Activated CD4-positive, alpha-beta T cell treated with anti-CD3 and anti-CD28 coated beads, Interleukin-2, amount 10 ng/mL, durations not matched to agents 24 days and 14 days (primary cell): ENCODE results near the gene BMP3. TPM values are rescaled to one million over a fixed set of nuclear protein-coding genes. Genes with fewer than 3 reads are reported as not detected.
A peak's percentile ranks its signal among the peaks of the same experiment; 100 is the strongest.
"Not testable (repeated sequence)": the region's sequence is repeated elsewhere in the genome, so short reads cannot be mapped to it uniquely, and the experiment has no call there.

ENCODE experiments used
- DNase-seq: peaks from one replicate; pipeline ENCODE4 v3.0.0; 2022
- H3K27ac Mint-ChIP-seq: one replicate; pipeline ENCODE4 v1.8.0; 2022; ENCODE audit warnings: mild to moderate bottlenecking, mixed read lengths
- H3K27me3 Mint-ChIP-seq: one replicate; pipeline ENCODE4 v1.8.0; 2022; ENCODE audit warnings: mixed read lengths
- H3K36me3 Mint-ChIP-seq: one replicate; pipeline ENCODE4 v1.8.0; 2022; ENCODE audit warnings: low read depth, mild to moderate bottlenecking, mixed read lengths
- H3K4me1 Mint-ChIP-seq: one replicate; pipeline ENCODE4 v1.8.0; 2021; ENCODE audit warnings: mixed read lengths
- H3K4me3 Mint-ChIP-seq: one replicate; pipeline ENCODE4 v1.8.0; 2022; ENCODE audit warnings: mild to moderate bottlenecking, moderate library complexity, mixed read lengths
- H3K9me3 Mint-ChIP-seq: one replicate; pipeline ENCODE4 v1.8.0; 2021; ENCODE audit warnings: mixed read lengths
- intact Hi-C: fragments of 100-400 bp; cut with micrococcal nuclease; formaldehyde crosslinking; loops from one replicate; pipeline ENCODE4 v1.15.1; 2023
- total RNA-seq: library from RNA; stranded (reverse); gene quantifications from 2 replicates; pipeline ENCODE4 v1.2.3, GENCODE V29; 2022

Gene BMP3
- total RNA-seq: not detected in 2 replicates

DNA sequence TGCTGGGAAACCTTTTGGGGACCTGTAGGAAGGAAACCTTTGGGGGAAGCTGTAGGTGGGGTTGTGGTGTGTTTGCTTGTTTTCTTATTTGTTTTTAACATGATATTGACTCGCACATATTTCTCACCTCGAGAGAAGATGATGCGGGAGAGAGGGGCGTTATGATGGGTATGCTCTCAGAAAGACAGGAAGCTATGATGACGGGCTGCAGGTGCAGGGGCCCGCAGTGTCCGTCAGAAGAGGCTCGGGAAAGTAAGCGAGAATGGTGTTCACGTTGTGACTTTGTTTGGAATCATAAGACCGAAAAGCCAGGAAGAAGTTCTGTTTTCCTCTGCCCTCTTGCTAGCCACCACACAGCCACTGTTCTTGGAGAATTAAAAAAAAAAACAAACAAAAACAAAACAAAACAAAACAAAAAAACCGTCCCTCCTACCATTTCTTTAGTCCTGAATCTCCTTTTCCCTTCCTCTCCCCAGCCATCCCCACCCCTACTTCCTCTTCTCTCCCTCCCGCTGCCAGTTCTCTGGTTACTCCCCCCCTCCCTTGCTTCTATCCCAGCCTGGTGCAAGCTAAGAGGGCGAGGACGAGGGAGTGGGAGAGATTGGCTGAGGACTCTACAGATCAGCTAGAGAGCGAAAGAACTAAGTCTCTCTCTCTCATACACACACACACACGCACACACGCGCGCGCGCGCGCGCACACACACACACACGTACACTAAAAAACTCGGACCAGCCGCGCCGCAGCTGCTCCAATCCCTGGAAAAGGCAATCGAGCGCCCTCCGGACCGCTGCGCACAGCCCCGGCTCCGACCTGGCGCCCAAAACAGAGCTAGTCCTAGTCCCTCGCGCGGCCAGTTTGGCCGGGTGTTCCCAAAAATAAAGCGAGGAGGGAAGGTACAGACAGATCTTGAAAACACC, at the start of gene BMP3:
BMP3 (plus strand) TSS at position 648 of the 920 bp plus-strand sequence. CDS start 577 bp downstream, outside the sequence.
- Mint-ChIP-seq H3K36me3 (peaks cover 3% of the 10 kb centered on the region), H3K27me3 (peaks cover 67% of the 10 kb centered on the region), H3K4me3 (peak within 1 kb of the TSS; percentile 66), H3K4me1 (peaks cover 9% of the 10 kb centered on the region), H3K9me3 (no peaks in the 10 kb centered on the region), H3K27ac (no peak within 1 kb of the TSS)
- intact Hi-C loops: no loop called here
- DNase-seq: no peak

DNA sequence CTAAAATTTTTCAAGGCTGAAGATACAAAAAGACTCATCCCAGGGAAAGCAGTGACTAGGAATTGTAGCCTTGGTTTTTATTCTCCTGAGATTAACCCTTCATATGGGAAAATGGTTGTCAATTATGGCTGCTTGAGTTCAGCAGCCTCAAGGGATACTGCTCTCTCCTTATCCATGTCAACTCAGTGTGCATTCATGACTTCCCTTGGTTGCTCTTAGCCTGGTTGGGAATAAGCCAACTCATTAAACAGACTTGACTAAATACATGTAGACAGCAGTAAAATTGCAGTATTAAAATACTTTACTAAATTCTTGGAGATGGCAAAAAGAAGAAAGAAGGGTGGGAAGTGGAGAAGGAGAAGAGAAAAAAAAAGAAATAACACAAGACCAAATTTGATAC, 44.5 kb upstream of the BMP3 start:
- Mint-ChIP-seq H3K9me3 (no peaks in the 10 kb centered on the region), H3K27ac (no peak overlapping the region), H3K4me3 (no peak overlapping the region), H3K27me3 (peaks cover 4% of the 10 kb centered on the region), H3K36me3 (no peaks in the 10 kb centered on the region), H3K4me1 (no peaks in the 10 kb centered on the region)
- DNase-seq: no peak
- intact Hi-C loops: no loop called here

DNA sequence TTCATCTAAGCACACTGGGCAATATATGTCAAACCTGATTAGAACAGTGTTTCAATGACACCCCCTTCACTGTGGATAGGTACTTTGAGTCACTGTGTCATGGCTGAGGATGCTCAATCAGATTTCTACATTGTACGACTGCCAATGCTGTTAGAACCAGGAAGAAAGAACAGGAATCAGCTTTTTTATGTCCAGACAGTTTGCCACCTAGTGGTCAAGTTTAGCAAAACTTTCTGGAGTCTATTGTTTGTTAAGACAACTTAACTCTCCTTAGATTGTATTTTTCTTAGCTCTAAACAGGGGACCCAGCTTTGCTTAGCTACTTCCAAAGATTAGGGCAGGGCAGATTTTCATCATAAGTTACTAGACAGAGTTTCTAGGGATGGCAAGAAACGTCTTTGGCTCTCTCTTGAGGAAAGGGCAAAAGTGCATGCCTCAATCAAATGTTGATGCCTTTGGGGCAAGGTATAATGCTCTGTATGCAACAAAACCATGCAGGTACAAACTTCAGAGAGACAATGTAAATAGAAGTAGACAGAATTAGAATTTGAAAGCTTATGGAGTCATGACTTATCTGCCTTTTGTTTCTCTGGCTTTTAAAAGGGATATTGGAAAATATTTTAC, 40.5 kb upstream of the BMP3 start:
- no peaks in the 10 kb centered on the region for H3K36me3 Mint-ChIP-seq
- no peaks in the 10 kb centered on the region for H3K4me1 Mint-ChIP-seq
- H3K27me3 Mint-ChIP-seq: peaks cover 4% of the 10 kb centered on the region
- H3K27ac Mint-ChIP-seq: no peak overlapping the region
- intact Hi-C loops: loop anchor here (1.0 kb wide), 1 partner anchor 628 kb away; no protein-coding TSS in a partner anchor
- peak; percentile 72 for DNase-seq
- no peaks in the 10 kb centered on the region for H3K9me3 Mint-ChIP-seq
- no peak overlapping the region for H3K4me3 Mint-ChIP-seq

- Mint-ChIP-seq H3K36me3 (no peaks in the 10 kb centered on the region), H3K27me3 (peaks cover 4% of the 10 kb centered on the region), H3K4me1 (no peaks in the 10 kb centered on the region), H3K27ac (no peak overlapping the region), H3K9me3 (no peaks in the 10 kb centered on the region), H3K4me3 (no peak overlapping the region)
- intact Hi-C loops: loop anchor here (1.0 kb wide), 1 partner anchor 629 kb away; no protein-coding TSS in a partner anchor
- no peak for DNase-seq
Observed at GRCh38 chr4:80990851-80991250, 39.7 kb upstream of the BMP3 start.

- Mint-ChIP-seq H3K4me3 (no peak overlapping the region), H3K27me3 (no peaks in the 10 kb centered on the region), H3K27ac (no peak overlapping the region), H3K9me3 (no peaks in the 10 kb centered on the region), H3K36me3 (no peaks in the 10 kb centered on the region), H3K4me1 (no peaks in the 10 kb centered on the region)
- intact Hi-C loops: no loop called here
- DNase-seq: no peak
Observed at GRCh38 chr4:80999943-81000342, 30.6 kb upstream of the BMP3 start.

DNA sequence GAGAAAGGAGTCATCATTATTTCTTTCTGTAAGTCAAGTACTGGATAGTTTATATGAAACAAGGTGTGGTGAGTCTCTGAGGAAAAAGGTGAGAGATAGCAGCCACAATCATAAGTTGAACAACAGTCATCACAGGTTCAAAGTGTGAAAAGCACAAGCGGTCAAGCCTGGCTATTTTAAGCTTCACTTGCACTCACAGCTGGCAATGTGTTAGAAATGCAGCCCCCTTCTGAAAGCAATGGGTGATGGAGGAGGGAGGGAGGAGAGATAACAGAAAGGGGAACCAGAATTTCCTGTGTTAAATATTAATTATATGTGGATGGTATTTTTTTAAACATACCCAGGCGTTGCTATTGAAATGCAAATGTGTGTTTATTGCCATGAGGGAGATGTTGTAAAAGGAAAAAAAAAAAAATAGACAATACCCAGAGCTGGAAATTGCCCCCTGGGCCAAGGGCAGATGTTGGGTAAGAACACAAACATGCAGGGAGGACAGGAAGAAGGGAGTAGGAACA, 26.9 kb upstream of the BMP3 start:
- no peak overlapping the region for H3K27ac Mint-ChIP-seq
- intact Hi-C loops: no loop called here
- no peak for DNase-seq
- H3K4me1 Mint-ChIP-seq: no peaks in the 10 kb centered on the region
- no peaks in the 10 kb centered on the region for H3K36me3 Mint-ChIP-seq
- no peaks in the 10 kb centered on the region for H3K27me3 Mint-ChIP-seq
- H3K4me3 Mint-ChIP-seq: no peak overlapping the region
- peaks cover 4% of the 10 kb centered on the region for H3K9me3 Mint-ChIP-seq

- no peaks in the 10 kb centered on the region for H3K36me3 Mint-ChIP-seq
- no peaks in the 10 kb centered on the region for H3K4me1 Mint-ChIP-seq
- no peaks in the 10 kb centered on the region for H3K27me3 Mint-ChIP-seq
- peaks cover 4% of the 10 kb centered on the region for H3K9me3 Mint-ChIP-seq
- no peak overlapping the region for H3K27ac Mint-ChIP-seq
- DNase-seq: no peak
- intact Hi-C loops: no loop called here
- no peak overlapping the region for H3K4me3 Mint-ChIP-seq
Observed at GRCh38 chr4:81007417-81007816, 23.1 kb upstream of the BMP3 start.

DNA sequence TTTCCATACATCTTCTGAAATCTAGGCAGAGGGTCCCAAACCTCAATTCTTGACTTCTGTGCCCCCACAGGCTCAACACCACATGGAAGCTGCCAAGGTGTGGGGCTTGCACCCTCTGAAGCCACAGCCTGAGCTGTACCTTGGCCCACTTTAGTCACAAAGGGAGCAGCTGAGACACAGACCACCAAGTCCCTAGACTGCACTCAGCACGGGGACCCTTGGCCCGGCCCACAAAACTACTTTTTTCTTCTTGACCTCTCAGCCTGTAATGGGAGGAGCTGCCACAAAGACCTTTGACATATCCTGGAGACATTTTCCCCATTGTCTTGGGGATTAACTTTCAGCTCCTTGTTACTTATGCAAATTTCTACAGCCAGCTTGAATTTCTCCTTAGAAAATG, 13.9 kb upstream of the BMP3 start:
- H3K27ac Mint-ChIP-seq, H3K27me3 Mint-ChIP-seq, H3K36me3 Mint-ChIP-seq, intact Hi-C loops, DNase-seq, H3K4me1 Mint-ChIP-seq, H3K4me3 Mint-ChIP-seq, H3K9me3 Mint-ChIP-seq: not testable (repeated sequence)

DNA sequence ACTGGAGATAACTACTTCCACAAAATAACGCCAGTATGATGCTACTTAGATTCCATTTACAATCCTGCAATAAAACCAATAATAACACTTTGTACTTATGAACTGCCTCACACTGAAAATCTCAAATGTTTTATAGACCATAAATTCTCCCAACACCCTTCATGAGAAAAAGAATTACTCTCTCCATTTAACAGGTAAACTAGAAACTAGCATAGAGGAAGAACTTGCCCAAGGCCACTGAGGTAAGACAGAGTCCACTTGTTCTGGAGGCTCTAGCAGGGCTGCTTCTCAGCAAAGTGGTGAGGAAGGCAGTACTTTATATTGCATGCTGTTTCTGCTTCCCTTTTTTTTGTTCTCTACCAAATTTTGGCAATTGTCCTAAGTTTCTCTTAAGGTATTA, 11.5 kb upstream of the BMP3 start:
- no peak for DNase-seq
- no peak overlapping the region for H3K4me3 Mint-ChIP-seq

GRCh38 chr4:81021142-81021944, 9.2 kb upstream of the BMP3 start:
- no peaks in the 10 kb centered on the region for H3K36me3 Mint-ChIP-seq
- DNase-seq: no peak
- H3K27me3 Mint-ChIP-seq: peaks cover 10% of the 10 kb centered on the region
- no peaks in the 10 kb centered on the region for H3K4me1 Mint-ChIP-seq
- no peak overlapping the region for H3K27ac Mint-ChIP-seq
- intact Hi-C loops: no loop called here
- no peaks in the 10 kb centered on the region for H3K9me3 Mint-ChIP-seq
- no peak overlapping the region for H3K4me3 Mint-ChIP-seq

More for the DNA sequence above, 11.5 kb upstream of the BMP3 start:
- intact Hi-C loops: no loop called here
- H3K4me1 Mint-ChIP-seq: no peaks in the 10 kb centered on the region
- H3K9me3 Mint-ChIP-seq: no peaks in the 10 kb centered on the region
- no peaks in the 10 kb centered on the region for H3K36me3 Mint-ChIP-seq
- peaks cover 4% of the 10 kb centered on the region for H3K27me3 Mint-ChIP-seq
- no peak overlapping the region for H3K27ac Mint-ChIP-seq

DNA sequence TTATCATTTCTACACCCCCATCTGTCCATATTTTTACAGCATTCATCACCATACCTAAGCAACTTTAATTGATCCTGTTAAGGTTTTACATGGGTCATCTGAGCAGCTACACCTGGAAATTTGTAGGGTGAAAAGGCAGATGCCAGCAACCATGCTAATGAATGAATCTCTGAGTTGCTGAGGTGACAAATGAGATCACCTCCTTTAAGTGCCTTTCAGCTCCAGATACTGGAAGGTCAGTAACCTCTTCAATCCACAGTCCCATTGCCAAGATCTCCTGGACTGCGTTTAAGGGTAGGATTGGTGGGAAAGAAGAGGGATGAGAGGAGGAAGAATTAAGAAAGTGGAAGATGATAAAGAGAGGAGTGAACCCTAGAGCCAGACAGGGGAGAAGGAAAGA, 8.5 kb upstream of the BMP3 start:
- no peak for DNase-seq
- Mint-ChIP-seq H3K9me3 (no peaks in the 10 kb centered on the region), H3K4me3 (no peak overlapping the region), H3K36me3 (no peaks in the 10 kb centered on the region), H3K27me3 (peaks cover 16% of the 10 kb centered on the region), H3K27ac (no peak overlapping the region), H3K4me1 (no peaks in the 10 kb centered on the region)
- intact Hi-C loops: no loop called here

DNA sequence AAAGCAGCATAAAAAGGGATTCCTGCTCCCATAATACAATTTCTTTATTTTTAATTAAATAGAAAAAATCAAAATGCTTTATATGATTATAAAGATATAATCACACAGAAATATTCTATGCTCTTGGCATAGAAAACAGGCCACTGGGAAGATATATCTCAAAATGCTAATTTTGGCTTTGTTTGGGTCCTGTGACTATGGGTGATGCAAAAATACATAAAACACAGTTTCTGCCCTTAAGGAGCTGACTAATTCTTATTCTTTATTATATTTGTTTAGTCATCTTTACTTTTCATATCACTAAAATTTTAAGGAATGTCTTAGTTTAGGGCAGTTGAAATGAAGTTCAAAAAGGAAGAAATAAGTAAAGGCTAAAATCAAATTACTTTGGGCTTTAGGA, 7.0 kb upstream of the BMP3 start:
- intact Hi-C loops: no loop called here
- H3K9me3 Mint-ChIP-seq: no peaks in the 10 kb centered on the region
- H3K4me1 Mint-ChIP-seq: no peaks in the 10 kb centered on the region
- H3K27ac Mint-ChIP-seq: no peak overlapping the region
- no peaks in the 10 kb centered on the region for H3K36me3 Mint-ChIP-seq
- DNase-seq: no peak
- H3K4me3 Mint-ChIP-seq: no peak overlapping the region
- H3K27me3 Mint-ChIP-seq: peaks cover 28% of the 10 kb centered on the region

- peaks cover 65% of the 10 kb centered on the region for H3K27me3 Mint-ChIP-seq
- no peak for DNase-seq
- peaks cover 3% of the 10 kb centered on the region for H3K36me3 Mint-ChIP-seq
- H3K27ac Mint-ChIP-seq: no peak overlapping the region
- peak overlapping the region; percentile 66 for H3K4me3 Mint-ChIP-seq
- no peaks in the 10 kb centered on the region for H3K9me3 Mint-ChIP-seq
- peaks cover 9% of the 10 kb centered on the region for H3K4me1 Mint-ChIP-seq
- intact Hi-C loops: no loop called here
Observed at GRCh38 chr4:81030981-81031791, 678 bp downstream of the BMP3 start.
